ENCODE data around the gene TMEM30B. TPM values are rescaled to one million over a fixed set of nuclear protein-coding genes. Genes with fewer than 3 reads are reported as not detected.
A peak's percentile ranks its signal among the peaks of the same experiment; 100 is the strongest.

Gene TMEM30B
- total and polyA plus RNA-seq, 12 donors, result 0.15 to 1.9 (median 0.60) TPM

- H3K27me3 ChIP-seq, result no peaks in the 10 kb centered on the region
- TF ChIP-seq CTCF (IDR thresholded peaks at IDR 0.05), result no peak
- H3K27ac ChIP-seq, result peak overlapping the region in 9 of 10 donors; percentile 27 to 92 (median 65)
- ATAC-seq (peak in 5 of 8 donors; percentile 14 to 40 (median 24)), DNase-seq (no peak)
- no peaks in the 10 kb centered on the region for H3K36me3 ChIP-seq
- H3K4me3 ChIP-seq, result peak overlapping the region in 1 of 10 donors; percentile 17
- H3K4me1 ChIP-seq, result peaks cover 0 to 76% (median 36%) of the 10 kb centered on the region in 9 donors
- H3K9me3 ChIP-seq, result peaks cover 0 to 12% (median 0%) of the 10 kb centered on the region in 11 donors
- WGBS, 2 donors, result 96 to 99% methylated on average over 4 of the region's 4 CpGs
- intact Hi-C loops (cut with DNase I), result loop anchor here in 1 of 10 donors (10.0 kb wide), 1 partner anchor 106 kb away; no protein-coding TSS in a partner anchor
These were observed 47.6 kb upstream of the TMEM30B start for GRCh38 chr14:61328626-61329262.

- H3K27me3 ChIP-seq, result peaks cover 0 to 15% (median 7%) of the 10 kb centered on the region in 7 donors
- 20 to 21% methylated on average over 4 of the region's 4 CpGs for WGBS, 2 donors
- peak overlapping the region in 6 of 10 donors; percentile 6 to 30 (median 14) for H3K4me3 ChIP-seq
- TF ChIP-seq CTCF (IDR thresholded peaks at IDR 0.05), result peak in 1 of 9 donors; percentile 16
- H3K27ac ChIP-seq, result peak overlapping the region; percentile 62 to 94 (median 87)
- intact Hi-C loops (cut with DNase I), result loop anchor here in 2 of 10 donors (2.0 to 10.0 kb wide), 2 partner anchors 92 to 108 kb away; no protein-coding TSS in a partner anchor
- peak; percentile 71 to 91 (median 84) for ATAC-seq
- peak; percentile 76 to 90 for DNase-seq
- peaks cover 0 to 12% (median 0%) of the 10 kb centered on the region in 11 donors for H3K9me3 ChIP-seq
- H3K4me1 ChIP-seq, result peaks cover 0 to 64% (median 34%) of the 10 kb centered on the region in 9 donors
- no peaks in the 10 kb centered on the region for H3K36me3 ChIP-seq
These were observed 45.7 kb upstream of the TMEM30B start for GRCh38 chr14:61326847-61327246.

- DNase-seq, result no peak
- Histone ChIP-seq H3K9me3 (peaks cover 0 to 12% (median 0%) of the 10 kb centered on the region in 11 donors), H3K4me1 (peaks cover 0 to 59% (median 38%) of the 10 kb centered on the region in 9 donors), H3K27ac (peak overlapping the region; percentile 18 to 94 (median 84)), H3K4me3 (peak overlapping the region in 2 of 10 donors; percentile 11 to 21), H3K36me3 (no peaks in the 10 kb centered on the region), H3K27me3 (peaks cover 0 to 21% (median 14%) of the 10 kb centered on the region in 7 donors)
- ATAC-seq, result no peak
- TF ChIP-seq CTCF (IDR thresholded peaks at IDR 0.05), result no peak
- WGBS, 2 donors, result 82 to 93% methylated on average over 1 of the region's 1 CpG
- intact Hi-C loops (cut with DNase I), result loop anchor here in 2 of 10 donors (2.0 to 10.0 kb wide), 2 partner anchors 93 to 109 kb away; no protein-coding TSS in a partner anchor
These were observed 45.0 kb upstream of the TMEM30B start for GRCh38 chr14:61326146-61326545.

- Histone ChIP-seq H3K36me3 (no peaks in the 10 kb centered on the region), H3K27me3 (peaks cover 0 to 28% (median 16%) of the 10 kb centered on the region in 7 donors), H3K4me3 (peak overlapping the region in 3 of 10 donors; percentile 1 to 90 (median 78)), H3K4me1 (peaks cover 0 to 61% (median 36%) of the 10 kb centered on the region in 9 donors), H3K27ac (peak overlapping the region in 8 of 10 donors; percentile 27 to 95 (median 91)), H3K9me3 (peaks cover 0 to 12% (median 0%) of the 10 kb centered on the region in 11 donors)
- intact Hi-C loops (cut with DNase I), result loop anchor here in 1 of 10 donors (10.0 kb wide), 1 partner anchor 110 kb away; no protein-coding TSS in a partner anchor
- 91 to 98% methylated on average over 1 of the region's 1 CpG for WGBS, 2 donors
- DNase-seq, result no peak
- no peak for ATAC-seq
- TF ChIP-seq CTCF (IDR thresholded peaks at IDR 0.05), result no peak
These were observed 44.0 kb upstream of the TMEM30B start for GRCh38 chr14:61325166-61325565.
